ENCODE measurements around the gene FAT1.
A peak's percentile ranks its signal among the peaks of the same experiment; 100 is the strongest.

Gene FAT1

DNA sequence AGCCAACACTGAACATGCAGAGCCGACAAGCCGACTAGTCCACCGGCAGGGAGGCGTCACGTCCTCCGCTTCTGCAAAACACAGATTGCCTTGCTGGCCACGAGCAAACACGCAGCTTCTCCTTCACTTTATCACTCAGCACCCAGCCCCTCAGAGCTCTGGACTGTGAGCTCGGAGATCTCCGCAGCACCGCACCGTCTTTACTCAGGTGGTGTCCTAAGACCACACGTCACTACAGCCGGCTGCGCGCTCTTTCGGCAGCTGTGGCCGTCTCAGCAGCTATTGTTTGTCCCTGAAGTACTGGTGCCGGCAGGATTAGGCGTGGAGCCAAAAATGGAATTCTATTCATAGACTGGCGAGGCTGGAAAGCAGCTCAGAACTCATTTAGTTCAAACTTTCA lies 72.0 kb downstream of the FAT1 start:
- DNase-seq (ENCODE audit: low spot score): no peak

- no peak for DNase-seq (ENCODE audit: low spot score)
These were observed 72.5 kb downstream of the FAT1 start for GRCh38 chr4:186651181-186651603.

- no peak for DNase-seq (ENCODE audit: low spot score)
These were observed 73.1 kb downstream of the FAT1 start for GRCh38 chr4:186650401-186651180.

DNA sequence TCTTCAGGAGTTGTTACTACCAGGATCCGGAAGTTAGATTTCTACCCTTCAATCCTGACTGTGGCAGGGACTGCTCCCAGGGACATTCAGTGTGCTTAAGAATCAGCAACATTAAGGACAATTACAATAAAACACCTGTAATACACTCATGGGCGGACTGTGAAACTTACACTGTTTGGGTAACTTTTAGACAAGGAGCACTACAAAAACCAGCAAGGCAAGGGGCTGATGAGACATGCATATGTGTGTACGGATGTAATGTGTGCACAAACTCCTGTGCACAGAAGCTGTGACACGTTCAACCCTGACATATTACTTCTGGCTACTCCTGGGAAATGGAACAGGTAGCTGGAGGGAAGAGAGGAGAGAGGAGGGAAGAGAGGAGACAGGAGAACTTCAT lies 75.8 kb downstream of the FAT1 start:
- DNase-seq (ENCODE audit: low spot score): no peak

DNA sequence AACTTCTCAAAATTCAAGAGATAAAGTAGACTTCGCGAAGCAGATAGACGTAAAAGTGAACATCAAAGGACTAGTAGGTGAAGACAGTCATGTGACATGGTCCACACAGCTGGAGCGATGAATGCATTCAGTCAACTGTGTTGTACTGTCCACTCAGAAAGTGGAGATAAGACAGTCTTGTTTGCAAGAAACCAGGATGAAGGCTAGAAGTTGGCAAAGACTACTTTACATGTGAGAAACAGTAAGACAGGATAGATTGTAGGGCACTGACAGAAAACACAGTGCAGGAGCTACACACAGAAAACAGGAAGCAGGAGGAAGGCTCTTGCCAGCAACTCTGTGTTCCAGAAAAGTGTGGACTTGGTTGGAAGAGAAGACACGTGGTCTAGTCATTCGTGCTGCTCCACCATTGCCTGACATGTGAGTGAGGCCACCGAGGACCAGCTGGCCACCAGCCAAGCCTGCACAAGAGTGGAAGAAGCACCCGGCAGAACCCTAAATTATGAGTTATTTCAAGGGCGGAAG lies 78.9 kb downstream of the FAT1 start:
- no peak for DNase-seq (ENCODE audit: low spot score)

DNA sequence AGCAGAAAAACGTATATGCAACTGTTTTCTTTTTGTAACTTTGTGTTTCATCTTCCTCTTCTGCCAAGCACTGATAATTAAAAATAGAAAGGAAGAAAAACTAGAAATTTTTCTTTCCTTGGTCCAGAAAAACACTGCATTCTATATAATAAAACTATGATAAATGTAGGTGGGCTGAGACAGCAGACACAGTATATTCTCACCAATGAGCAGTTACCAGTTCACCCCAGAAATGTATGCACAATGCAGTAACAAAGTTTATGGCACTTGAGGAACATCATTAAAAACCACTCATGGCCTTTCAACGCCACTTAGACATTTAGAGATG lies 79.4 kb downstream of the FAT1 start:
- DNase-seq (ENCODE audit: low spot score): no peak

GRCh38 chr4:186643501-186644310 lies 80.0 kb downstream of the FAT1 start:
- peak; percentile 60 for DNase-seq (ENCODE audit: low spot score)

- DNase-seq (ENCODE audit: low spot score): no peak
These were observed 80.7 kb downstream of the FAT1 start for GRCh38 chr4:186642998-186643397.

DNA sequence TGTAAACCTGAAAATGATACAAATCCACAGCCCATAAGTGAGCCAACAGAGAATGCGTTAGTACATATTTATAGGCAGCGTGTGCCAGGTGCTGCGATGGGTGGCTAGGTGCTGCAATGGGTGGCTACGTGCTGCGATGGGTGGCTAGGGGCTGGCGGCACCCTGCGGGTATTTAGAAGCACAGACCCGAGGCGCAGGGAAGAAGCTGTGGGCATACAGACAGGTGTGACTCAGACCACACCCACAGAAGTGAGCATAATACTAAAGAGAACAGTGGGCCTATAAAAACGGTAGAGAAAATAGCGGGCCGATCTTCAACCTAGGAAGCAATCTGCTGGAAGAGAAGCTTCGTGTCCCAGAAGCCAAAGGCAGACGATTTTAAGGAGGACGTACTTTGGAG lies 81.1 kb downstream of the FAT1 start:
- DNase-seq (ENCODE audit: low spot score): peak; percentile 41

DNA sequence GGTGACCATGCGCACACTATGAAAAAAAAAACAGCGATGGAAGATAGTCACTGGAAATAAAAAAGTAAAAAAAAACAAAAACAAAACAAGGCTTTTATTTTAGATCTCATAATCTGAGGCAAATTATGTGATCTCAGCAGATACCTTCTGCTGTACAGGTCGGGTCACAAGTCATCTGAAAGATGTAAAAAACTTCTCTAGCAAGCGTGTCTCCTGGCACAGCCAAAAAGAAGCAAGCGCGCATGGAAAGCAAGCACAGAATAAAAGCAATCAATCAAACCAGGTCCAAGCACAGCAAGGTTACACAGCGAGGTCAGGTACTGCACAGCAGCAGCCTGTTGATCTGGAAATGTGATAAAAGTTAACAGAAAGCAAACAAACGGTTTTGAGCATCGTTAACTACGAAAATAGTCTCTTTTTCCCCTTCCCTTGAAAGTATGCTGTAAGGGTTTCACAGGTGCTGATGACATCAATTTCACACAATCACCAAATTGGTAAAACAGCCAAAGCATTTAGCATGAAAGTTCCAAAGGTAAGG lies 89.0 kb downstream of the FAT1 start:
- no peak for DNase-seq (ENCODE audit: low spot score)

GRCh38 chr4:186633844-186634243 lies 89.8 kb downstream of the FAT1 start:
- no peak for DNase-seq (ENCODE audit: low spot score)

DNA sequence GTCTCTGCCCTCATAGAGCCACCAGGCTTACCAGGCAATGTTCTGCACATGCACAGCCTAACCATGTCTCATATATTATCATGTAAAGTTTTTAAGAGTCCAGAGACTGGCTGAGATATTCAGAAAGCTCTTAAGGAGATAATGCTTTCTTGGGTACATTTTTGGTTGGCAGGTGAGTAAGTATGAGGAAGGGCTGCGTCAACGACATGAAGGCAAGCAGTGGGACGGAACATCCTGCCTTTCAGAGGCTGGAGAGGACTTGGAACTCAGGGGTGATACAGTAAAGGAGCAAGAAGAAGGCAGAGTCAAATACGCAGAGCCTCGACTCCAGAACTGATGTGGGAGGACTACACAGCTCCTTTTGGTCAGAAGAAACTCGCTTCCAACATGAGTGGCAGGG lies 93.5 kb downstream of the FAT1 start:
- DNase-seq (ENCODE audit: low spot score): no peak

DNA sequence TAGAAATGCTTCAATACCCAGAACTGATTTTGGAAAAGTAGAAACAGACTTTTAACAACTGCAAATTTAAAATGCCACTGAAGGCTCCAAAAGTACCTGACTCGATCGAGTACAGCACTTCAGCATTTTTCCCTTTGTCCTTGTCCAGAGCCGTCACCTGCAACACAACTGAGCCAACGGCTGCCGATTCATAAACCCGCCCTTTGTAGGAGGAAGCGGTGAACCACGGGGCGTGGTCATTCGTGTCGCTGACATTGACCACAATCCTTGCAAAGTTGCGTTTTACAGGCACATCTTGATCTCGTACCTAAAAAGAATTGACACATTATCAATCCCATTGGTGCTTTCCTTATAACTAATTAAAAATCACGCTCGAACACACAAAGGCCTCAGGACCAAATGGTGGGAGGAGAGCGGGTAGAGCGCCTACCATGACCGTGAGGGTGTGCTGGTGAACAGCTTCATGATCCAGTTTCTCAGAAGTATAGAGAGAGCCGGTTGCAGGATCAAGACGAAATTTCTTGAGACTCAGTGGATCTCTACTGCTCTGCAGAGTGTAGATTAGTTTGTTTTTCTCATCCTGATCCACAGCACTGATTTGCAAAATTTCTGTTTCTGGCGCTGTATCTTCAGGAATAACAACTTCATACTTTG lies 95.5 kb downstream of the FAT1 start:
- peak; percentile 89 for DNase-seq (ENCODE audit: low spot score)

GRCh38 chr4:186627226-186627865 lies 96.3 kb downstream of the FAT1 start:
- DNase-seq (ENCODE audit: low spot score): peak; percentile 88

DNA sequence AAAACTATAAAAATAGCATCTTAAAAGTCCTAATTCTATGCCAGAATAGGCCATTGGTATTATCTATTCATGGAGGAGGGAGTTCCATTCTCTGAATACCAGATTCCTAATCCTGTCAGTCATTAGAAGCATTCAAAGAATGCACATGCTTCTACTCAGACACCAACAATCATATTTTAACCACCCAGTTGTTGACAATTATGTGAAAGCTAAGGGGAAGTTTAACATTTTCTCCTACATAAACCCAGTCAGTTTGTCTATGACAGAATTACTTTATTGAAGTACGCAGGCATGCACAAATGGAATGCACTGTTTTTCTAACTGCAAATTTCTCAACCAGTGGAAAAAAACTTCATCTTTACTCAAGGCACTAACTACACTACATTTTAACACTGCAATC lies 98.7 kb downstream of the FAT1 start:
- DNase-seq (ENCODE audit: low spot score): no peak

DNA sequence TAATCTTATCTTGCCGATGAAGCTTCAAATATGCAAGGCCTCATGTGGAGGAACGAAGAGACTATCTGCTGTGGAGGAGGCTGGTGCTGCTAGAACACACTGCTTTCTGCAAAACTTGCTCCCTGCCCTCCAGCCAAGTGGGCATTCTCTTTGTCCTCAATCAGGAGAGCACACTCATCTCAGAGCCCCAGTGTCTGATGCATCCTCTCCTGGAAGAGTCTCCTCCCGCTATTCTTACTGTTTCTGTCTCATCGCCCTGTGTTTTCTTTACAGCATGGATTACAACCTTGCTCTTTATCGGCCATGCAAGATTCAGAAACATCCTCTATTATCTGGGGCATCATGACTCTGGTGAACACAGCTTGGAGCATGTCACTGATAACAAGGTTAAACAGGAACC lies 100.1 kb downstream of the FAT1 start:
- no peak for DNase-seq (ENCODE audit: low spot score)

DNA sequence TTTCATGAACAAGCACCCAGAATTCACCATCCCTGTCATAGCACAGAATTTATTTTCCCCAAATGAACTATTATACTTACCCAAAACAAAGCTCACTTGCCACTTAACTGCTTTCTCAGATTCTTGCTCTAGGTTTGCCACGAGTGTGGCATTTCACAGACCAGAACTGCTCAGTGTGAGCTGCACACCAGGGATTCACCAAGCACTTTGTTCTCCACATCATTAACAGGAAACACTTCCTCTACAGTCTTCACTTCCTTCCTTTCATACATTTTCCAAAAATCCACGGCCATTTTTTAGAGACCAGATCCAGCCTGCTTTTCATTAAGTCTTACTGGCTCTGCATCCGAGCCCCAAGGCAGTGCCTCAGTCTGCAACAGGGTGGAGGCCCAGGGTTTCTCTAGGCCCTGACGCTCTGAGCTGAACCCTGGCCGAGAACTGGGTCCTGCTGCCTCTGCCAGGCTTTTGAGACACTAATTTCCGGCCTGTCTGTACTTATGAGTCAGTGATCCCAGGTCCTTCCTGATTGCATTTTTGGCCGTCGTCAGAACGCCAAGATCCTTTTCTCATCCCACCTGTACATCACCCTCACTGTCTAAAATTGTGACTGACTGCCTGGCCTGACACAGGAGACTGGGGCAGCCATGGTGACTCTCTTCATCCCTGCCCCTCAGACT lies 100.7 kb downstream of the FAT1 start:
- DNase-seq (ENCODE audit: low spot score): no peak

DNA sequence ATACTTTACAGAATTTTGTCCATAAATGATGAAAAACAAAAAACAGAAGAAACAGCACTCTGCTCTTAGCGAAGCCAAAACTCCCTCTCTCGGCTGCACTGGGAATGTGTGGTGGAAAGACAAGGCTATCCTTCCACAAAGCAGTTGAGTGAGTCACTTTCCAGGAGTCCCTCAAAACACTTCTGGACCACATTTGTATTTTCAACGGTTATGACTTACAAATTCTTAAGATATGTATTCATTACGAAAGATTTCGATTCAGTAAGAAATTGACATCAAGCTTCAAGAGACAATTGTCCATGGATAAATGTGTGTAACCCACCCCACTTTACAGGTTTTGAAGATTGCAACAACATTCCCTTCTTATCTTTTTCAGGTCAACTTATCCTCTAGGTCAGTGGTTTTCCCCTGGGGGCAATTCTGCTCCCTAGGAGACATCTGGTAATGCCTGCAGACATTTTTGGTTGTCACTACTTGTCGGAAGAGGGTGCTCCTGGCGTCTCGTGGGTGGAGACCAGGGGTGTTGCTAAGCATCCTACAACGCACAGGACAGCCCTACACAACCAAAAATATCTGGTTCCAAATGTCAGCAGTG lies 101.6 kb downstream of the FAT1 start:
- no peak for DNase-seq (ENCODE audit: low spot score)

GRCh38 chr4:186619088-186619487 lies 104.6 kb downstream of the FAT1 start:
- DNase-seq (ENCODE audit: low spot score): no peak

DNA sequence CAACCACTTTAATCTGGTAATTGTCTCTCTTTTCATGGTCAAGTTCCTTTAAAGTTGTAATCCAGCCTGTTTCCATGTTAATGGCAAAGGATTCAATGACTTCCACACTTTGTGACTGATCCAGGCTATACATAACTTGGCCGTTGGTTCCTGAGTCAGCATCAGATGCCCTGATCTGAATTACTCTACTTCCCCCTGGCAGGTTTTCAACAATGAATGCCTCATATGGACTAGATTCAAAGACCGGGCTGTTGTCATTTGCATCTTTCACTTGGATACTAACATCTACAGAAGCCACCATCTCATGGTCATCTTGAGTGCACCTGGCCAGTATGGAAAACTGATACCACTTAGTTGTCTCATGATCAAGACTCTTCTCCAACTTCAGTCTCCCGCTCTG lies 105.7 kb downstream of the FAT1 start:
- no peak for DNase-seq (ENCODE audit: low spot score)

- no peak for DNase-seq (ENCODE audit: low spot score)
These were observed 116.2 kb downstream of the FAT1 start for GRCh38 chr4:186607490-186607889.
